Measurements from ENCODE around the gene MVB12B.
"Not testable (repeated sequence)": the region's sequence is repeated elsewhere in the genome, so short reads cannot be mapped to it uniquely, and the experiment has no call there.

The MVB12B gene

DNA sequence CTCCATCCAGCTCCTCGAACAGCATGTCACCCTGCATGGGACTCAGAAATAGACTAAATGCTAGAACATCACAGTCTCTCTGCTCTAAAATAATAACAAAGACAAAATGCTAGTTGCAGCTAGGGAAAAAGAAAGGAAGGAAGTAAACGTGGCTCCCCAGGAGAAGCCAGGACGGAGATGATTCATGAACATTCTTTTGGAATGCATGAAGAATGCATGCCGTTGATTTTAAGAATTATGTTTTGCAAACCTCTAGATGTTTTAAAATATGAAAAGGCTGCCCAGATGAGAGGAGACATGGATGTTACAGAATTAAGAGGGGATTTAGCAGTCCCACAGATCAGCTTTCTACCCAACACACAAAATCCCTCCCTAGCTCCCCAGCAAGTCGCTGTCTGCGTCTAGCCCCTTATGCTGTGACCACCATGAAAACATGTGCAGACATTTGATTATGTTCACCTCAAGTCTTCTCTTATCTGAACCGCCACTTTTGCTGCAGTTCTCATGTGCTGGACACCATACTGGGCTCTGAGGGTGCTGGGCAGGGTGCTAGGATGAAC, 147.7 kb downstream of the MVB12B start:
- peak; percentile 38 for DNase-seq (ENCODE audit: low spot score)

DNA sequence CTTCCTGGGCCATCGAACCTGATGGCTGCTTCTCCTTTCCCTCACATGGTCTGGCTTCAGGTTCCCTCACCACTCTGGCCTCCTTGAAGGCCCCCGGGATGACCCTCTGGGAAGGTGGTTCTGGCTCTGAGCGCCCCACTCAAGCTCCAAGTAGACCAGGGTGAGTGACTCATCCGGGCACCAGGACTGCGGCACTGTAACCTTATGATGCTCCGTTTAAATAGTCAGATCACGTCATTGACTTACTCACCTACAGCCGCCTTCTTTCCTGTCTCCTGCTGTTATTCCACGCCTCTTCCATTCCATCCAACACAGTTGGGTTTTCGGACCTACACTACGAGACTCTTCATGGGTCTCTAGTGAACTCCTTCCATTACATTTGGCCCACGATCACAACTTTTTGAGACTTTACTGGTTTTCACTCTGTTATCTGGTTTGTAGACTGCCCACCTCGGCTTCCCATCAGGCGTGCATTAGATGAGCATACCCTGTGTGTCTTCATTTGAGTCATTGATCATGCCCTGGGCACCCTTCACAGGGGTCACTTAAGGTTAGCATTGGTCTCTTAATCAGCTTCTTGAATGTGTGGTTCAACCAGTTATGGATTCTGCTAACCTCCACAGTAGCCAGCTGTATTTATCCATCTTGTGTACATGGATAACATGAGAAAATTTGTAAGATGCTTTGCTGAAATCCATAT, 148.3 kb downstream of the MVB12B start:
- no peak for DNase-seq (ENCODE audit: low spot score)

DNA sequence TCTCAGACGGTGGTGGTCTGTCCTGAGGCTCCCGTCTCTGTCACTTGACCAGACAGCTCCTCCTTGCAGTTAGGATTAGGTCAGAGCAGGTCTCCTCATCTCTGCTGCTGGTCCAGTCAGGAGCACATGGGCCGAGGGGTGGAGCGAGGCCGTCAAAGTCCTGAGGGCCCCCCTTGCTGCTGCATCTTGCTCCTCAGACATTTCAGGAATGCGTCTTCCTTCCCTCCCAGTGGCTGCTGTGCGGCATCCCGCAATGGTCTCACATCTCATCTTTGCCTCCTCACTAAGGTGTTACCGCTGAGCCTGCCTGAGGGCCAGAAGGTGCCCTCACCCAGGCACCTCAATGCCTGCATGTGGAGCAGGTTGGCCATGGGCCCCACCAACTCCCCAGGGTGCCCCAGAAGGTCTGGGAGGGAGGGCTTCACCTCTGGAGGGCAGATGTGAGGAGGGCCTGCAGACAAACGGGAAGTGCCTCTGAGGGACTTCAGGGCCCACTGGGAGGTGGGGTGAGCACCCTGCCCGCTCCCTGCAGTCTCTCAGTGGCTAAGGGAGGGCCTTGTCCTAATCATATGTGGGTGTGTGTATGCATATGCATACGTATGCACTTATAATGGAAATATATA, 149.4 kb downstream of the MVB12B start:
- no peak for DNase-seq (ENCODE audit: low spot score)

- DNase-seq (ENCODE audit: low spot score): not testable (repeated sequence)
These were observed 150.8 kb downstream of the MVB12B start for GRCh38 chr9:126477432-126477831.

- DNase-seq (ENCODE audit: low spot score): no peak
These were observed 151.8 kb downstream of the MVB12B start for GRCh38 chr9:126478216-126478981.

DNA sequence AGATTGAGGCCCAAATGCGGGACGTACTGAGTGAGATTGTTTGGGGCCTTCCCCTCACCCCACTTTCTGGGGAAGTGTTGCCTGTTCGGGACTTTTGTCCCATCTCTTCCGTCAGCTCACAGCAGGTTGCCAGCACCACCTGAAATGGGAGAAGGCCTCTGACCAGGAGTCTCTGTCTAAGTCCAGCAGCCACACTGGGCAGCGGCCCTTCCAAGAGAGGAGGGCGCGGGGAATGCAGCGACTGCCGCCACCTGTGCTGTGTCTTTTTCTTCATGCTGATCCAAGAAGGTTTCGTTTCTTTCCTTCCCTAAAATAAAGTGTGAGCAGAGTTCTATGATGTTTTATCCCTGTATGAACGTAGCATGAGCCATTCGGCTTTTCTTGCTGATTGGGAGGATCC, 152.9 kb downstream of the MVB12B start:
- DNase-seq (ENCODE audit: low spot score): no peak

DNA sequence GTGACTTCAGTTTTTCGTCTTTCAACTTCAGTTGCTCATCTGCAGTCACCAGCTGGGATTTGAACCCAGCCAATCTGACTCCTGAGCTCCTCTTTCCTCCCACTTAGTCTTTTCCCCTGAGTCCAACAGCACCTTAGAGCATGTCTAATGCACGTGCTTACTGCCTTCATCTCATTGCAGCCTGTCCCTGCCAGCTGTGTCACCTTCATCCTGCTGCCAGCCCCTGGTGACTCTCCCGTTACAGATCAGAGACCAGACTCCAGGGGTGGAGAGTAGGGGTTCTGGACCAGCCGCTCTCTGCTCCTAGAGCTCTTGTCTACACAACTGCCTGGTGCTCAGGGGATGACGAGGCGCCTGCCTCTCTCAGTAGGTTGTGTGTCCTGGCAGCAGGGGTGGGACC, 154.2 kb downstream of the MVB12B start:
- DNase-seq (ENCODE audit: low spot score): no peak

DNA sequence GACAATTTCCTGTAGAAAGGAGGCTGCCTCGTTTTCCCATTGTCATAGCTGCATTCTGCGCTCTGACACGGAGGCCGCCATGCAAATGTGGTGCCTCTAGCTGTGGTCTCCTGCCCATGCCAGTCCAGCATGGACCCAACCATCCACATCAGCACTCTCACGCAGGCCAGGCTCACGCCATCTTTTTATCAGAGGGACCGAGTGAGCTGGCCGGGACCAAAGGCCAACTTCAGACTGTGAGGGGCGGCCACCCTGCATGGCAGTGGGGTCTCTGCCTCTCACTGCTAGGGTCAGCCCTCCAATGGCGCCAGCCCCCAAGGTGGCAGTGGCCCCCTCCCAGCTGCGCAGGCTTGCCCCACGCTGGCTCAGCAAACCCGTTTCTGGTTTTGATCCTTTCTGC, 155.2 kb downstream of the MVB12B start:
- DNase-seq (ENCODE audit: low spot score): no peak

DNA sequence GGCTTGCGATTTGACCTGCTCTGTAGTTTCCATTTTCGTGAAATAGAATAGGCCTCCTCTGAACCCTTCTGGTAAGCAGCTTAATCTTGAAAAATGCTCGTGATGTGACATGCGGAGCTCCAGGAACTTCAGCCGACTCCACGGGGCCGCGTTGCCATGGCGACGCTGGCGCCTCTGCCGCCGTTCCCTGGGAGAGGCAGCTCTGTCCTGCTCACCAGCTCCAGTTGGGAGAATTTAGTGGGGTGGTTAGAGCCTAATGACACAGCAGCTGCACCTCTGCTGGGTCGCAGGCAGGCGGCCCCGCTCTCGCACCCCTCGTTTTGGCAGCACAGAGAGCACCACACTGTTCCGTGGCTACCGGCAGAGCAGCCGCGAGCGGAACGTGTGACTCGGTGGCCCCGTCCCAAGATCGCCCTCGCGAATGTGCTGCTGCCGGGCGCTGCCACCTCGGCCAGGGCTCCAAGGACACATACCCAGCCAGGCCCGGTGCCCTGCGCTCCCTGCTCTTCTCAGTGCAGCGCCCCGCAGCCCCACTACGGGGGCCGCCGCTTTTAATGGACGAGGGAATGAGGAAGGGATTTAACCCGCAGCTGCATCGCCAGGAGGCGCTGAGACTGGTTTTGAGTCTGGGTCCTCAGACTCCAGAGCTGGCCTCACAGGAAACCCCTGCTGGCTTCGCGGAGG, 155.9 kb downstream of the MVB12B start:
- no peak for DNase-seq (ENCODE audit: low spot score)

GRCh38 chr9:126483468-126484073, 156.9 kb downstream of the MVB12B start:
- DNase-seq (ENCODE audit: low spot score): no peak

DNA sequence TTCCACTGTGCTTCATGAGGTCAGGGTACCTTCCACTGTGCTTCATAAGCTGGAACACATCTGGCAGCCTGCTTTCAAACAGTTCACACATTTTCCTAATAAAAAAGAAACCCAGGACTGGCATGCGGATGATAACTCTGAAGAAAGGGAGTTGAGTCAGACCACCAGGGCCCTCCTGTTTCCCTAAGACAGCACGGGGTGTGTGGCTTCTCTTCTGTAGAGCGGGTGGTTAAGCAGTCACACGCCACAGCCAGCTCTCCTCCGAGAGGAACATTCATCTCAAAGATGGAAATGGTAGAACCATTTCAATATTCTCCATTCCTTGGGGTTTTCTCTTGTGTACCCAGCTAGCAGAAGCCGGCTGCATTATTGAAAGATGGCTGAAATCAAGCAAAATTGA, 159.0 kb downstream of the MVB12B start:
- no peak for DNase-seq (ENCODE audit: low spot score)

- DNase-seq (ENCODE audit: low spot score): no peak
These were observed 159.6 kb downstream of the MVB12B start for GRCh38 chr9:126486276-126486675.

GRCh38 chr9:126487856-126488255, 161.2 kb downstream of the MVB12B start:
- DNase-seq (ENCODE audit: low spot score): no peak

DNA sequence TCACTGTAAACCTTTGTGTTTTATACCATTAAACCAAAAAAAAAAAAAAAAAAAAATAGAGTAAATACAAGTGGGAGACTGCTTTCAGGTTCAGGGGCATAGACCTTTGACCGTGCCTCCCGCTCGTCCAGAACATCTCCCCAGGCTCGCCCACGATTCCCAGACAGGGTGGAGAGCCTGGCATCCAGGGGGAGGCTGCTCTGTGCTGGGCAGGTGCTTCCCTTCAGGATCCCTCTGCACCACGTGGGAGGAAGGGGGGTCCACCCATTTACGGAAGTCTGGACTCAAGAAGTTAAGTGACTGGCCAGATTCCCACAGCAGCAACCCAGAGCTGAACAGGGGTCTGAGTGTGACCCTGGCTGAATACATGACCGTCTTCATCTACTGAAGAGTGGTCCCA, 161.7 kb downstream of the MVB12B start:
- DNase-seq (ENCODE audit: low spot score): no peak

- no peak for DNase-seq (ENCODE audit: low spot score)
These were observed 162.3 kb downstream of the MVB12B start for GRCh38 chr9:126488881-126489404.

DNA sequence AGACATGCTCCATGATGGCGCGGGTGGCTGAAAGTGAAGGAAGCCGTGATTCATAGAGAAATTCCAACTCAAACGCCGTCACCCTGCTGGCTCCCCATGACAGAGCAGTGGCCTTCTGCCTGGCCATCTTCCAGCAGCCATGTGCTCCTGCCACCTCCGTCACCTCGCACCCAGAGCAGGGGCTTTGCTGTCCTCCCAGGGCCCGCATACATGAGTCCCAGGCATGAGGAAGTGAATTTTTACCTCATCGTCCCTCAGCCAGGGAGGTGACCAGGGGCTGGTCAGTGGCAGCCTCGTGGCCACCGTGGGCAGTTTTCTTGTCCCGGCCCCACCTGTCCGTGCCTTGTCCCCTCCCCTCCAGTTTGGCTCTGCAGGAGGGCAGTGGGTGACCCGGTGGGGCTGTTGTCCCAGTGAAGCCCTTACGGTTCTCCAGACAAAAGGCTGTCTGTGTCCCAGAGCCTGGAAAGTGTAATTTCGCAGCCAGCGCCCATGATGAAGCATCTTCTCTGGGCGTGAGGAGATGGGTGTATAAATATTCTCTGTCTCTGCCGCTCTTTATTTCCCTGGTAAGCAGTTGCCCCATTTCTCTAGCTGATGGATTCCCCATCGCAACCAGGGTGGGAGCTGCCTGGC, 163.1 kb downstream of the MVB12B start:
- DNase-seq (ENCODE audit: low spot score): no peak

DNA sequence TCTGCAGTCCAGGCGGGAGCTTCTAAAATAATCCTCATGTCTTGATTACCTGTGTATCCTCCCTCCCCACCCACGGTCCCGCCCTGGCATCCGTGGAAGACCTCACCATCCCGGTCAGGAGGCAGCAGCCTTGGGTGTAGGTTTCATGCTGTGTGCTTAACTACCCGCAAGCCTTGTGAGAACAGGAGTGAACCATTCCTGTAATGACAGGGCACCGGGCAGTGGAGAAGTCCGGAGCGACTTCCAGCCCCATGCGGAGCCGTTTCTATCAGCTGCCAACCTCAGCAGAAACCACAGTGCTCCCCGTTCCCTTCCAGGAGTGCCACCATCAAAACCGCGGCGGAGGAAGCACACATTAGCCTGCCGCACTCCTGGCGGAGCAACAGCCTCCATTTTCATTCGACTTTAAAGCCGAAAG, 163.6 kb downstream of the MVB12B start:
- DNase-seq (ENCODE audit: low spot score): no peak

GRCh38 chr9:126490871-126491567, 164.4 kb downstream of the MVB12B start:
- peak; percentile 54 for DNase-seq (ENCODE audit: low spot score)

DNA sequence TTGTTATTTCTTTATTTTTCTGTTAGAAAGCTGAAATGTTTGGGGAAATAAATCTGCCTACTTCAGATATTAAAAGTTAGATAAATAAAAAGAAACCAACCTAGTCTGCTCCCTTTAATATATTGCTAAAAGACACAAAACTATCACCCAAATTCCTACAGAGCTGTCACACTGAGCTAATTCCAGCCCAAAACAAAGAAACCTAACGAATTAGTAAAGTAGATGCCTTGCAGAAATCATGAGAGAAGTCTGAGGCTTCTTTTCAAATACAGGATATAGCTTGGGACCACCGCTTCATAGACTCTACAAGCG, 164.9 kb downstream of the MVB12B start:
- no peak for DNase-seq (ENCODE audit: low spot score)

DNA sequence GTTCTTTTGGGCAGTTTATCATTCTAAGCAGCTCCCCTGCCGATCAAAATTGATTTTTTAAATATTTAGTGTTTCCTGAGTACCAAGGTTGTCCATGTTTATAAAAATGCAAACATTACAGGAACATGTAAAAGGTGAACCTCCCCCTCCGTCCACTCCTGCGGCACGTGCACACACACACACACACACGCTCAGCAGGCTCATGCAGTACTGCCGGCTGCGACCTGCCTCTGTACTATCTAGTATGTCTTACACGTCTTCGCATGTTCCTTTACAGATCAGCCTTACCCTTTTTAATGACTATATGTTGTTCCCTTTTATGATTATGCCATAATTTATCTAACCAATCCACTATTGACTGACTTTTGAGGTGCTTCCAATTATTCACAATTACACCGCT, 165.3 kb downstream of the MVB12B start:
- DNase-seq (ENCODE audit: low spot score): no peak

- no peak for DNase-seq (ENCODE audit: low spot score)
These were observed 167.6 kb downstream of the MVB12B start for GRCh38 chr9:126494264-126494663.
